Osteoblast (primary cell): ENCODE results near the gene SERPINB6. TPM values are rescaled to one million over a fixed set of nuclear protein-coding genes. Genes with fewer than 3 reads are reported as not detected.

ENCODE experiments used
- DNase-seq: peaks from one replicate; pipeline ENCODE4 v3.0.0; 2011; ENCODE audit warnings: low spot score, mixed read lengths; ENCODE audit not compliant: insufficient read length; ENCODE audit errors: missing footprints
- H2AFZ ChIP-seq: 2 replicates; pipeline ENCODE4 v1.6.0; 2011; ENCODE audit warnings: mild to moderate bottlenecking, low read length
- H3K27ac ChIP-seq: 2 replicates; pipeline ENCODE4 v1.5.1; 2011; ENCODE audit warnings: mild to moderate bottlenecking, low read depth, low read length, moderate library complexity
- H3K27me3 ChIP-seq: 2 replicates; pipeline ENCODE4 v1.6.0; 2012; ENCODE audit warnings: mild to moderate bottlenecking, control low read depth, inconsistent platforms, low read length, moderate library complexity; ENCODE audit not compliant: insufficient read depth
- H3K36me3 ChIP-seq: 2 replicates; pipeline ENCODE4 v1.5.1; 2011; ENCODE audit warnings: mild to moderate bottlenecking, low read length, control low read depth, moderate library complexity; ENCODE audit not compliant: insufficient read depth
- H3K4me1 ChIP-seq: 2 replicates; pipeline ENCODE4 v1.5.1; 2011; ENCODE audit warnings: mild to moderate bottlenecking, low read length, control low read depth, moderate library complexity; ENCODE audit not compliant: insufficient read depth
- H3K4me2 ChIP-seq: 2 replicates; pipeline ENCODE4 v1.6.0; 2011; ENCODE audit warnings: mild to moderate bottlenecking, low read length; ENCODE audit not compliant: insufficient read depth
- H3K4me3 ChIP-seq: fragments of 200-600 bp; sonication (generic); 3 replicates; pipeline ENCODE4 v1.5.1; 2012; ENCODE audit warnings: mild to moderate bottlenecking, low read length, inconsistent platforms; ENCODE audit not compliant: insufficient read depth
- H3K79me2 ChIP-seq: 2 replicates; pipeline ENCODE4 v1.6.0; 2012; ENCODE audit warnings: mild to moderate bottlenecking, low read length, control low read depth, inconsistent platforms; ENCODE audit not compliant: insufficient read depth
- H3K9me3 ChIP-seq: 2 replicates; pipeline ENCODE4 v1.5.1; 2011; ENCODE audit warnings: low read depth, low read length, control low read depth
- H4K20me1 ChIP-seq: 2 replicates; pipeline ENCODE4 v1.6.0; 2012; ENCODE audit warnings: mild to moderate bottlenecking, low read length, control low read depth; ENCODE audit not compliant: insufficient read depth
- total RNA-seq: library from RNA; depleted of rRNA; stranded (reverse); fragments of >200 nt; gene quantifications from 2 replicates; pipeline ENCODE4 v1.2.3, GENCODE V29; 2012
- TF ChIP-seq, protein P1 (sequence below): IDR thresholded peaks from 2 replicates; pipeline ENCODE4 v1.5.1; 2011; ENCODE audit warnings: mild to moderate bottlenecking, low read depth, low read length, moderate library complexity; ENCODE audit errors: extremely low read depth

Gene SERPINB6
- total RNA-seq, 1 donor: 83.2 TPM

DNA sequence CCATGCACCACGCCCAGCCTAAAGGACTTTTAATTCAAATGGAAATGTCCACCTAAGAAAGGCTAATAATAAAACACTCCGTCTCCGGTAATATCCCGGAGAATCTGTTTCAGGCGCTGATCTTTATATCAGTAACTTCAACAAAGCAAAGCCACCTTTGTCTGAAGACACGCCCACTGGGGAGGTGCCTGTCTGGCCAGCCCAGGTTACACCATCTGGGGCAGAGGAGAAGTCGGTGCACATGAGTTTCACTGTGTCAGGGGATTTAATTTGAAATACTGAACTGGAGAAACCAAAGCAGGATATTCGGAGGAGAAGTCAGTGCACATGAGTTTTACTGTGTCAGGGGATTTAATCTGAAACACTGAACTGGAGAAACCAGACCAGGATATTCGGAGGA lies 9.4 kb downstream of the SERPINB6 start:
- Histone ChIP-seq H3K27ac (no peak overlapping the region), H3K4me2 (no peak overlapping the region), H2AFZ (no peak overlapping the region), H3K27me3 (no peaks in the 10 kb centered on the region), H3K79me2 (peaks cover 90% of the 10 kb centered on the region), H3K4me3 (no peak overlapping the region), H4K20me1 (peaks cover 5% of the 10 kb centered on the region), H3K36me3 (peaks cover 17% of the 10 kb centered on the region), H3K9me3 (no peaks in the 10 kb centered on the region), H3K4me1 (peaks cover 29% of the 10 kb centered on the region)
- no peak for DNase-seq
- TF ChIP-seq, protein P1, sequence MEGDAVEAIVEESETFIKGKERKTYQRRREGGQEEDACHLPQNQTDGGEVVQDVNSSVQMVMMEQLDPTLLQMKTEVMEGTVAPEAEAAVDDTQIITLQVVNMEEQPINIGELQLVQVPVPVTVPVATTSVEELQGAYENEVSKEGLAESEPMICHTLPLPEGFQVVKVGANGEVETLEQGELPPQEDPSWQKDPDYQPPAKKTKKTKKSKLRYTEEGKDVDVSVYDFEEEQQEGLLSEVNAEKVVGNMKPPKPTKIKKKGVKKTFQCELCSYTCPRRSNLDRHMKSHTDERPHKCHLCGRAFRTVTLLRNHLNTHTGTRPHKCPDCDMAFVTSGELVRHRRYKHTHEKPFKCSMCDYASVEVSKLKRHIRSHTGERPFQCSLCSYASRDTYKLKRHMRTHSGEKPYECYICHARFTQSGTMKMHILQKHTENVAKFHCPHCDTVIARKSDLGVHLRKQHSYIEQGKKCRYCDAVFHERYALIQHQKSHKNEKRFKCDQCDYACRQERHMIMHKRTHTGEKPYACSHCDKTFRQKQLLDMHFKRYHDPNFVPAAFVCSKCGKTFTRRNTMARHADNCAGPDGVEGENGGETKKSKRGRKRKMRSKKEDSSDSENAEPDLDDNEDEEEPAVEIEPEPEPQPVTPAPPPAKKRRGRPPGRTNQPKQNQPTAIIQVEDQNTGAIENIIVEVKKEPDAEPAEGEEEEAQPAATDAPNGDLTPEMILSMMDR: no peak

DNA sequence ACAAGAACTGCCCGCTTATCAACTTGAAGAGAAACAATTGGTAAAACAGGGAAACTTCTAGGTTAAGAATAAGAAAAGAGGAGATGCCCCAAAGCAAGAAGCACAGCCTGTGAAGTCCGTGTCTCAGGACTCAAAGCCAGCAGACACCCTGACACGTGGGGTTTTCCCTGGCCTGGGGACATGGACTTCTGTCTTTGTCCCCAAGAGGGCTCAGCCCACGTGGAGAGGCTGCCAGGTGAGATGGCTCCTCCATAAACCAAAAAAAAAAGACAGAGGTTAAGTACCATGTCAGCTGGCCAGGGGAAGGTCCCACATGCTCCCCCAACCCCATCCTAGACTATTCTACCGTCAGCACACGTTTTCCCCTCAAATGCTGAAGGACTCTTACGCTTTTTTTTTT lies 9.9 kb downstream of the SERPINB6 start:
- no peak for DNase-seq
- TF ChIP-seq, protein P1: no peak
- Histone ChIP-seq H4K20me1 (peaks cover 5% of the 10 kb centered on the region), H3K4me1 (peaks cover 30% of the 10 kb centered on the region), H3K4me3 (no peak overlapping the region), H3K27me3 (no peaks in the 10 kb centered on the region), H3K27ac (peak overlapping the region; percentile 67), H3K36me3 (peaks cover 21% of the 10 kb centered on the region), H3K9me3 (no peaks in the 10 kb centered on the region), H3K4me2 (no peak overlapping the region), H2AFZ (no peak overlapping the region), H3K79me2 (peaks cover 88% of the 10 kb centered on the region)

- Histone ChIP-seq H3K27ac (peak overlapping the region; percentile 67), H3K27me3 (no peaks in the 10 kb centered on the region), H3K9me3 (no peaks in the 10 kb centered on the region), H3K4me2 (peak overlapping the region; percentile 25), H4K20me1 (peaks cover 5% of the 10 kb centered on the region), H3K4me1 (peaks cover 30% of the 10 kb centered on the region), H3K4me3 (no peak overlapping the region), H3K36me3 (peaks cover 24% of the 10 kb centered on the region), H2AFZ (no peak overlapping the region), H3K79me2 (peaks cover 87% of the 10 kb centered on the region)
- DNase-seq: no peak
- TF ChIP-seq, protein P1: no peak
Observed at GRCh38 chr6:2960935-2961334, 10.4 kb downstream of the SERPINB6 start.

DNA sequence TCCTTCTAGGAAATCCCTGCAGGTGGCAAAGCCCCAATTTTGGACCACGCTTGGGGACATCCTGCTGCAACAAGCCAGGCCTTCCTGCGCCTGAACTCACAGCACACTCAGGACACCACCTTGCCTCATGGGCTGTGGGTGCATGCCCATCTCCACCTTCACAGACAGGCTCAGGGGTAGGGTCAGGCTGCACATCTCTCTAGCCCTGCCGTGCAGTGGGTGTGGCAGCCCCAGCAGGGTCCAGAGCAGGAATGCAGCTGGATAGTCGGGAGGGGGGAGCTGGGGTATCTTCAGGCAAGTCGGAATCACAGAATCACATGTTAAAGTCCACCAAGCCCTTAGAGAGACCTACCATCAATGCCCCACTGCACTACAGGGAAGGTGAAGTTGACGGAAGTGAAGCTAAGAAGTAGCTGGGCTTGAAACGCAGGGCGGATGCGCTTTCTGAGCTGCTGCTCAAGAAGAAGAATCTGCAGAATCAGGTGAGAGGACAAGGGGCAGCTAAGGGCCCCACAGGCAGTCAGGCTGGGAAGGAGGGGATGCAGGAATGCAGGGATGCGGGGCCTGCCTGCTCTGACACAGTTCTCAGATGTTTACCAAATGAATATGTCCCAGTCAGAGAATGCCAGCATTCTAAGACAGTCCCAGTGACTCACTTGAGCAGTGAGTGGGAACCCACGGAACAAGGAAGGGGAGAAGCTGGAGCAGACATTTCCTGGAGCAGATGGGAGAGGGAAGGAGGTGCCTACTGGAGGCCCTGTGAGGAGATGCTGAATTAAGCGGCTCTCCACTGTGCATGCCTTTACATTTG lies 11.3 kb downstream of the SERPINB6 start:
- H3K79me2 ChIP-seq: peaks cover 85% of the 10 kb centered on the region

More for the DNA sequence above, 11.3 kb downstream of the SERPINB6 start:
- H3K9me3 ChIP-seq: no peaks in the 10 kb centered on the region
- peaks cover 5% of the 10 kb centered on the region for H4K20me1 ChIP-seq
- peak overlapping the region; percentile 25 for H3K4me2 ChIP-seq
- H2AFZ ChIP-seq: peak overlapping the region; percentile 32
- H3K36me3 ChIP-seq: peaks cover 25% of the 10 kb centered on the region
- peak overlapping the region; percentile 67 for H3K27ac ChIP-seq
- peak; percentile 97 for DNase-seq
- TF ChIP-seq, protein P1: no peak
- no peaks in the 10 kb centered on the region for H3K27me3 ChIP-seq
- peaks cover 30% of the 10 kb centered on the region for H3K4me1 ChIP-seq
- H3K4me3 ChIP-seq: no peak overlapping the region
